ENCODE data around the gene CGREF1.

The CGREF1 gene

DNA sequence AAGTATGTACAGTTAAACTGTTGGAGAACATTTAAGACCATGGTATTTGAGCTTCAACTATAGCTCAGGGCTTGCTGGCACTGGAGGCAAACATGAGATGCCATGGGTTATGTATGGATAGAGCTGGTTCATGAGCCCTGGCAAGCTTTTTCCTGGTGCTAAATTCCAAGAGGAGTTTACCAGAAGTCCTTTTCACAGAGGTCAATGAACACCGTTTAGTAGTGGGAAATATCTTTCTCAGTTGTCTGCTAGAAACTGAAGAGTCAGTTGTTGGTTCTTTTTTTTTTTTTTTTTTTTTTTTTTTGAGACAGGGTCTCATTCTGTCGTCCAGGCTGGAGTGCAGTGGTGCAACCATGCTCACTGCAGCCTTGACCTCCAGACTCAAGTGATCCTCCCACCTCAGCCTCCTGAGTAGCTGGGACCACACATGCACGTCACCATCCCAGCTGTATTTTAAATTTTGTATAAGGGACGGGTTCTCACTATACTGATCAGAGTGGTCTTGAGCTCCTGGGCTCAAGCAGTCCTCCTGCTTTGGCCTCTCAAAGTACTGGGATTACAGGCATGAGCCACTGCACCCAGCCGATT, 31.0 kb downstream of the CGREF1 start:
- H3K4me3 ChIP-seq (replicated peaks; ENCODE audit: low read depth, low read length), result no peak overlapping the region

DNA sequence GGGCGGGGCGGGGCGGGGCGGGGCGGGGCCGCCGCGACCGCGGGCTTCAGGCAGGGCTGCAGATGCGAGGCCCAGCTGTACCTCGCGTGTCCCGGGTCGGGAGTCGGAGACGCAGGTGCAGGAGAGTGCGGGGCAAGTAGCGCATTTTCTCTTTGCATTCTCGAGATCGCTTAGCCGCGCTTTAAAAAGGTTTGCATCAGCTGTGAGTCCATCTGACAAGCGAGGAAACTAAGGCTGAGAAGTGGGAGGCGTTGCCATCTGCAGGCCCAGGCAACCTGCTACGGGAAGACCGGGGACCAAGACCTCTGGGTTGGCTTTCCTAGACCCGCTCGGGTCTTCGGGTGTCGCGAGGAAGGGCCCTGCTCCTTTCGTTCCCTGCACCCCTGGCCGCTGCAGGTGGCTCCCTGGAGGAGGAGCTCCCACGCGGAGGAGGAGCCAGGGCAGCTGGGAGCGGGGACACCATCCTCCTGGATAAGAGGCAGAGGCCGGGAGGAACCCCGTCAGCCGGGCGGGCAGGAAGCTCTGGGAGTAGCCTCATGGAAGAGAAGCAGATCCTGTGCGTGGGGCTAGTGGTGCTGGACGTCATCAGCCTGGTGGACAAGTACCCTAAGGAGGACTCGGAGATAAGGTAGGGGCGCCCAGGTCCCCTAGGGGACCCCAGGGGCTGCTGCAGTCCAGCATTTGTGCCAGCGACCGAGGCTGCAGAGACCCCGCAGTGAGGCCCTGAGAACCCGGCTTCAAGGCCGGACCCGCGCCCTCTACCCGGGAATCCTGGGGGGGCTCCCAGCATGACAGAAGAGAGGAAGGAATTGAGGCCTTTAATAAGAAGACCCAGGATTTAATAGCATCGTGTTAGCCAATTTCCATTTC, 32.0 kb downstream of the CGREF1 start, which contains the start of gene KHK:
KHK (plus strand) TSS at position 49 of the 870 bp plus-strand sequence; CDS start at position 537, 488 bp downstream.
- no peaks in the 10 kb centered on the region for H3K27me3 ChIP-seq (replicated peaks; ENCODE audit: control insufficient read depth, insufficient read depth, low read length)
- no peak for DNase-seq (ENCODE audit: extremely low read depth, insufficient read length)
- H3K4me3 ChIP-seq (replicated peaks; ENCODE audit: low read depth, low read length), result peak within 1 kb of the TSS; percentile 68
- TF ChIP-seq, protein P1, sequence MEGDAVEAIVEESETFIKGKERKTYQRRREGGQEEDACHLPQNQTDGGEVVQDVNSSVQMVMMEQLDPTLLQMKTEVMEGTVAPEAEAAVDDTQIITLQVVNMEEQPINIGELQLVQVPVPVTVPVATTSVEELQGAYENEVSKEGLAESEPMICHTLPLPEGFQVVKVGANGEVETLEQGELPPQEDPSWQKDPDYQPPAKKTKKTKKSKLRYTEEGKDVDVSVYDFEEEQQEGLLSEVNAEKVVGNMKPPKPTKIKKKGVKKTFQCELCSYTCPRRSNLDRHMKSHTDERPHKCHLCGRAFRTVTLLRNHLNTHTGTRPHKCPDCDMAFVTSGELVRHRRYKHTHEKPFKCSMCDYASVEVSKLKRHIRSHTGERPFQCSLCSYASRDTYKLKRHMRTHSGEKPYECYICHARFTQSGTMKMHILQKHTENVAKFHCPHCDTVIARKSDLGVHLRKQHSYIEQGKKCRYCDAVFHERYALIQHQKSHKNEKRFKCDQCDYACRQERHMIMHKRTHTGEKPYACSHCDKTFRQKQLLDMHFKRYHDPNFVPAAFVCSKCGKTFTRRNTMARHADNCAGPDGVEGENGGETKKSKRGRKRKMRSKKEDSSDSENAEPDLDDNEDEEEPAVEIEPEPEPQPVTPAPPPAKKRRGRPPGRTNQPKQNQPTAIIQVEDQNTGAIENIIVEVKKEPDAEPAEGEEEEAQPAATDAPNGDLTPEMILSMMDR (IDR thresholded peaks at IDR 0.05; ENCODE audit: insufficient read depth, low read length, poor library complexity, severe bottlenecking), result no peak
- no peaks in the 10 kb centered on the region for H3K36me3 ChIP-seq (ENCODE audit: control insufficient read depth, insufficient read depth, low read length)

More for the DNA sequence above, 31.0 kb downstream of the CGREF1 start:
- Histone ChIP-seq H3K27me3 (replicated peaks; ENCODE audit: control insufficient read depth, insufficient read depth, low read length) (no peaks in the 10 kb centered on the region), H3K36me3 (ENCODE audit: control insufficient read depth, insufficient read depth, low read length) (no peaks in the 10 kb centered on the region)
- TF ChIP-seq, protein P1 (IDR thresholded peaks at IDR 0.05; ENCODE audit: insufficient read depth, low read length, poor library complexity, severe bottlenecking), result no peak
- no peak for DNase-seq (ENCODE audit: extremely low read depth, insufficient read length)

DNA sequence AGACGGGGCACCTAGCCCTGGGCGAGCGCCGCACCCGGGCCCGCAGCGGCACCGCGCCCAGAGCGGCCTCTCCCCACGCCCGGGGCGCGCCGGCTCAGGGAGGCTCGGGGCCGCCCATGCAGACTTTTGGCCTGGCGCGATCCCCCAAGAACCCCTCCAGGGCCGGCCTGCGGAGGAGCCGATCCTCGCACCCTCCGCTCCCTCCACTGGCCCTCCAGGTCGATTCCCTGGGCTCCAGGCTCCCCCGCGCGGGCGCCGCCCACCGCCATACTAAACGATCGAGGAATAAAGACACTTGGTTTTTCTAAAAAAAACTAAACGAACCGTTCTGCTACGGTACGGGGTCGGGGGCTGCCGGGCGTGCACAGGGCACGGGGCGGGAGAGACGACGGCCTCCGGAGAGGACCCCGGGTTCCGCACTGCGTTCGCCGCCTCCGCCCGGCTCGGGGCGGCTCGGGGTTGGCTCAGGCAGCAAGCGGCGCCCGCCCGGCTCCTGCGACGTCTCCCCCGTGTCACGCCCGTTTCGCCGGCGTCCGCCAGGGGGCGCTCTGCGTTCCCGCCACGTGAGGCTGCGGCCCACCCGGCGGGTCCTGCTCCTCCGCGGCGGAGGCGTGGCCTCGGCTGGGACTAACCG, 32.7 kb downstream of the CGREF1 start:
- Histone ChIP-seq H3K4me3 (replicated peaks; ENCODE audit: low read depth, low read length) (peak overlapping the region; percentile 68), H3K36me3 (ENCODE audit: control insufficient read depth, insufficient read depth, low read length) (no peaks in the 10 kb centered on the region), H3K27me3 (replicated peaks; ENCODE audit: control insufficient read depth, insufficient read depth, low read length) (no peaks in the 10 kb centered on the region)
- TF ChIP-seq, protein P1 (IDR thresholded peaks at IDR 0.05; ENCODE audit: insufficient read depth, low read length, poor library complexity, severe bottlenecking), result peak; percentile 42
- peak; percentile 97 for DNase-seq (ENCODE audit: extremely low read depth, insufficient read length)

DNA sequence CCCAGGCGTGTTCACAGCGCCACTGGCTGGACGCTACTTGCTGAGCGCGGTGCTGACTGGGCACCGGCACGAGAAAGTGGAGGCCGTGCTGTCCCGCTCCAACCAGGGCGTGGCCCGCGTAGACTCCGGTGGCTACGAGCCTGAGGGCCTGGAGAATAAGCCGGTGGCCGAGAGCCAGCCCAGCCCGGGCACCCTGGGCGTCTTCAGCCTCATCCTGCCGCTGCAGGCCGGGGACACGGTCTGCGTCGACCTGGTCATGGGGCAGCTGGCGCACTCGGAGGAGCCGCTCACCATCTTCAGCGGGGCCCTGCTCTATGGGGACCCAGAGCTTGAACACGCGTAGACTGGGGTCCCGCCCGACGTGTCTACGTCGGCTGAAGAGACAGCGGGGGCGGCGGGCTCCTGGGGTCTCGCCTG, 33.2 kb downstream of the CGREF1 start:
- H3K4me3 ChIP-seq (replicated peaks; ENCODE audit: low read depth, low read length), result peak overlapping the region; percentile 68
- TF ChIP-seq, protein P1 (IDR thresholded peaks at IDR 0.05; ENCODE audit: insufficient read depth, low read length, poor library complexity, severe bottlenecking), result peak; percentile 38
- H3K36me3 ChIP-seq (ENCODE audit: control insufficient read depth, insufficient read depth, low read length), result no peaks in the 10 kb centered on the region
- peak; percentile 52 for DNase-seq (ENCODE audit: extremely low read depth, insufficient read length)
- no peaks in the 10 kb centered on the region for H3K27me3 ChIP-seq (replicated peaks; ENCODE audit: control insufficient read depth, insufficient read depth, low read length)

DNA sequence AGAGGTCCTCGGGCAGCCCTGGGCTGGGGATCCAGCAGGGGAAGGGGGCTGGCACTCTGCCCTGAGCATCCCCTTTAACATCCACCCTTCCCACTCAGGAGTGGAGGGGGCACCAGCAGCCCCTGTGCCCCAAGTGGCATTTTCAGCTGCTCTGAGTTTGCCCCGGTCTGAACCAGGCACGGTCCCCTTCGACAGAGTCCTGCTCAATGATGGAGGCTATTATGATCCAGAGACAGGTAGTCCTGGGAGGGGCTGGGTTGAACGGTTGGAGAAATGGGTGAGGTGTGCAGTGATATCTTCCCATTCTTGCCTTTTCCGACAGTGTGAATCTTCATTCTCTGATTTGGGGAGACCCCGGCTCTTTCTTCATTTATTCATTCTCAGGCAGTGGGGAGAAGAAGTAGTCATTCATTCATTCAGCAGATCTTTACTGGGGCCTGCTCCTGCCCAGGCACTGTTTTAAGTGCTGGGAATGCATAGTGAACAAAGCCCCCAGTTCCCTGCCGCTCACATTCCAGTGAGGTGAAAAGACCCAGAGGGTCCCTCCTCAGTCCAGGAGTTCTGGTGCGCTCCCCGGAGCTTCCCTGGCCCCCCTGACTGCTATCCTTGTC, 33.8 kb downstream of the CGREF1 start:
- TF ChIP-seq, protein P1 (IDR thresholded peaks at IDR 0.05; ENCODE audit: insufficient read depth, low read length, poor library complexity, severe bottlenecking), result no peak
- DNase-seq (ENCODE audit: extremely low read depth, insufficient read length), result no peak
- Histone ChIP-seq H3K4me3 (replicated peaks; ENCODE audit: low read depth, low read length) (peak overlapping the region; percentile 68), H3K27me3 (replicated peaks; ENCODE audit: control insufficient read depth, insufficient read depth, low read length) (no peaks in the 10 kb centered on the region), H3K36me3 (ENCODE audit: control insufficient read depth, insufficient read depth, low read length) (no peaks in the 10 kb centered on the region)
